Left lung (tissue), 10 donors: ENCODE data around the gene SRPK2. TPM values are rescaled to one million over a fixed set of nuclear protein-coding genes. Genes with fewer than 3 reads are reported as not detected.
A peak's percentile ranks its signal among the peaks of the same experiment; 100 is the strongest.
"Not testable (repeated sequence)": the region's sequence is repeated elsewhere in the genome, so short reads cannot be mapped to it uniquely, and the experiment has no call there.

Experiments
- ATAC-seq: fragments of 200-7000 bp; cut with Tn5 transposase; one replicate; pipeline ENCODE4 v1.9.1; 2020; ENCODE audit warnings: moderate library complexity
- DNase-seq, 4 donors: peaks; one replicate each; pipeline ENCODE4 v3.0.0-alpha.2; 2013 to 2020
- H3K27ac ChIP-seq, 2 donors: fragments of 200-600 bp; sonication (generic) in 1 of 2; one replicate each; pipeline versions ENCODE4 v1.5.0 to v1.8.0; 2020 to 2021
- H3K27me3 ChIP-seq, 2 donors: fragments of 200-600 bp; sonication (generic) in 1 of 2; one replicate each; pipeline versions ENCODE4 v1.5.0 to v1.8.0; 2020 to 2021
- H3K36me3 ChIP-seq, 2 donors: fragments of 200-600 bp; sonication (generic) in 1 of 2; one replicate each; pipeline versions ENCODE4 v1.5.0 to v1.8.0; 2020 to 2021
- H3K4me1 ChIP-seq, 2 donors: fragments of 200-600 bp; one replicate each; pipeline ENCODE4 v1.8.0; 2021
- H3K4me3 ChIP-seq, 2 donors: fragments of 200-600 bp; sonication (generic) in 1 of 2; one replicate each; pipeline versions ENCODE4 v1.5.0 to v1.8.0; 2020 to 2021; ENCODE audit warnings: mild to moderate bottlenecking in 1 of 2
- H3K9me3 ChIP-seq, 2 donors: fragments of 200-600 bp; sonication (generic) in 1 of 2; one replicate each; pipeline versions ENCODE4 v1.5.0 to v1.8.0; 2020 to 2021
- intact Hi-C, 2 donors: fragments of 100-400 bp; cut with DNase I; formaldehyde crosslinking; loops; one replicate each; pipeline versions ENCODE4 v1.11.2 to v1.14.2; 2022
- polyA plus RNA-seq, 6 donors: library from polyadenylated mRNA; unstranded; fragments of 120-200 nt; gene quantifications; one replicate each; pipeline ENCODE4 v1.2.1, GENCODE V29; 2013; ENCODE audit not compliant: insufficient read length in 6 of 6
- total RNA-seq, 2 donors: library from RNA; stranded (reverse); fragmentation: NEBNext Ultra II Directional; extraction: Animal tissue kit (Norgen Biotek cat#: 25700); gene quantifications; one replicate each; pipeline ENCODE4 v1.2.1, GENCODE V29; 2021
- TF ChIP-seq, protein P1 (sequence below), 2 donors: fragments of 200-600 bp; sonication (generic) in 1 of 2; IDR thresholded peaks; one replicate each; pipeline versions ENCODE4 v1.5.0 to v1.8.0; 2021; ENCODE audit warnings: antibody characterized with exemption in 2 of 2
- donor health status: DM: no; HTN: yes; CAD: no.
- donor health status: DM: no; HTN: no; CAD: no.

SRPK2 gene
- total and polyA plus RNA-seq, 8 donors: 42.9 to 63.4 (median 52.1) TPM

DNA sequence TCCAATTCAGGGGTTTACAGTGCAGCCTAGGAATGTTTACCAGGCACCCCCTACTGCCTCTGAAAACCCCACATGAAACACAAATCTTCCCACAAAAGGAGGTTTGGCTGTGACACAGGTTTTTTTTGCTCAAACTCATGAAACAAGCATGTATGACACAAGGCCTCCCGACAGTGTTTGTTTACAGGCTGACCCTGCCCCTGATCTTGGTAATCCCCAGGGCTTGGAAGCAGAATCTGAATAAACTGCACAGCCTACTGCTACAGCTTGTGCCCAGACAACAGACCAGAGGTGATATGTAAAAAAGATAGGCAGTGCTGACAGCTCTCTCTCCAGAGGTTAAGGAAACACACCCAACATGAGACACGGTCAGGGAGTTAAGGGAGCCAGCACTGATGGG lies 190.5 kb downstream of the SRPK2 start:
- Histone ChIP-seq H3K4me3 (no peak overlapping the region), H3K4me1 (no peaks in the 10 kb centered on the region), H3K36me3 (peaks cover 0 to 25% of the 10 kb centered on the region in 2 donors), H3K27ac (no peak overlapping the region), H3K27me3 (no peaks in the 10 kb centered on the region), H3K9me3 (no peaks in the 10 kb centered on the region)
- DNase-seq: peak in 1 of 4 donors; percentile 37
- ATAC-seq: peak; percentile 44
- TF ChIP-seq, protein P1, sequence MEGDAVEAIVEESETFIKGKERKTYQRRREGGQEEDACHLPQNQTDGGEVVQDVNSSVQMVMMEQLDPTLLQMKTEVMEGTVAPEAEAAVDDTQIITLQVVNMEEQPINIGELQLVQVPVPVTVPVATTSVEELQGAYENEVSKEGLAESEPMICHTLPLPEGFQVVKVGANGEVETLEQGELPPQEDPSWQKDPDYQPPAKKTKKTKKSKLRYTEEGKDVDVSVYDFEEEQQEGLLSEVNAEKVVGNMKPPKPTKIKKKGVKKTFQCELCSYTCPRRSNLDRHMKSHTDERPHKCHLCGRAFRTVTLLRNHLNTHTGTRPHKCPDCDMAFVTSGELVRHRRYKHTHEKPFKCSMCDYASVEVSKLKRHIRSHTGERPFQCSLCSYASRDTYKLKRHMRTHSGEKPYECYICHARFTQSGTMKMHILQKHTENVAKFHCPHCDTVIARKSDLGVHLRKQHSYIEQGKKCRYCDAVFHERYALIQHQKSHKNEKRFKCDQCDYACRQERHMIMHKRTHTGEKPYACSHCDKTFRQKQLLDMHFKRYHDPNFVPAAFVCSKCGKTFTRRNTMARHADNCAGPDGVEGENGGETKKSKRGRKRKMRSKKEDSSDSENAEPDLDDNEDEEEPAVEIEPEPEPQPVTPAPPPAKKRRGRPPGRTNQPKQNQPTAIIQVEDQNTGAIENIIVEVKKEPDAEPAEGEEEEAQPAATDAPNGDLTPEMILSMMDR (IDR thresholded peaks at IDR 0.05): no peak
- intact Hi-C loops: no loop called here

- no peak overlapping the region for H3K27ac ChIP-seq
- TF ChIP-seq, protein P1 (IDR thresholded peaks at IDR 0.05): no peak
- intact Hi-C loops: no loop called here
- DNase-seq (no peak), ATAC-seq (no peak)
- H3K27me3 ChIP-seq: no peaks in the 10 kb centered on the region
- H3K4me1 ChIP-seq: peaks cover 0 to 1% of the 10 kb centered on the region in 2 donors
- H3K36me3 ChIP-seq: peaks cover 0 to 14% of the 10 kb centered on the region in 2 donors
- no peak overlapping the region for H3K4me3 ChIP-seq
- no peaks in the 10 kb centered on the region for H3K9me3 ChIP-seq
Observed at GRCh38 chr7:105196473-105196872, 192.2 kb downstream of the SRPK2 start.

DNA sequence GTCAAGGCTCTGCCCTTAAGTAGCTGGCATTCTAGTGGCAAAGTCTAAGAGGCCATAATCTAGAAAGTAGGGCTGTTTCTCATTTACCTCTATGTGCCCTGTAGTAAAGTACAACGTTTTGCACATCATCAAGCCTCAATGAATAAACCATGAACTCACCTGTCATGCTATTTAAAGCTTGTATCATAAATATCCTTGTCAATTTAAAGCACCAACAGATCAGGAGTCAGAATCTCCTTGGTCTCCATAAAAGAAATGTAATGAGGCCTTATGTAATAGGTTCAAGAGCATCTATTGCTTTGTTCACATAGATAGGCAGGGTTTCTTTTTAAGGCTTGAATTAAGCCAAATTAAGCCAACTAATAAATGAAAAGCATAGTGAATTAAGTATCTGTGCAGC lies 192.8 kb downstream of the SRPK2 start:
- H3K36me3 ChIP-seq: peaks cover 0 to 9% of the 10 kb centered on the region in 2 donors
- H3K27ac ChIP-seq: no peak overlapping the region
- no peak for ATAC-seq
- H3K4me3 ChIP-seq: no peak overlapping the region
- H3K4me1 ChIP-seq: peaks cover 0 to 7% of the 10 kb centered on the region in 2 donors
- intact Hi-C loops: no loop called here
- TF ChIP-seq, protein P1 (IDR thresholded peaks at IDR 0.05): no peak
- H3K9me3 ChIP-seq: no peaks in the 10 kb centered on the region
- no peak for DNase-seq
- no peaks in the 10 kb centered on the region for H3K27me3 ChIP-seq

DNA sequence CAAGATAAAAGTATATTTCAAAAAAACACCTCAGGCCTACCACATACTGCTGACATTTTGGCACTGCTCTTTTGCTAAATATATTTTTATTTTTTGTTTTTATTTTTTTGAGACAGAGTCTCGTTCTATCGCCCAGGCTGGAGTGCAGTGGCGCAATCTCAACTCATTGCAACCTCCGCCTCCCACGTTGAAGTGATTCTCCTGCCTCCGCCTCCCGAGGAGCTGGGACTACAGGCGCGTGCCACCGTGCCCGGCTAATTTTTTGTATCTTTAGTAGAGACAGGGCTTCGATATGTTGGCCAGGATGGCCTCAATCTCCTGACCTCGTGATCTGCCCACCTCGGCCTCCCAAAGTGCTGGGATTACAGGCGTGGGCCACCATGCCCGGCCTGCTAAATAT lies 193.8 kb downstream of the SRPK2 start:
- H3K4me3 ChIP-seq, H3K36me3 ChIP-seq, H3K4me1 ChIP-seq, H3K27me3 ChIP-seq, ATAC-seq, H3K27ac ChIP-seq, H3K9me3 ChIP-seq, intact Hi-C loops: not testable (repeated sequence)
- DNase-seq: peak in 1 of 4 donors; percentile 36

GRCh38 chr7:105191331-105191730 lies 197.4 kb downstream of the SRPK2 start:
- ATAC-seq: peak; percentile 52
- TF ChIP-seq, protein P1 (IDR thresholded peaks at IDR 0.05): no peak
- Histone ChIP-seq H3K4me1 (peaks cover 0 to 7% of the 10 kb centered on the region in 2 donors), H3K27ac (peak overlapping the region in 1 of 2 donors; percentile 10), H3K9me3 (no peaks in the 10 kb centered on the region), H3K27me3 (no peaks in the 10 kb centered on the region), H3K4me3 (no peak overlapping the region), H3K36me3 (no peaks in the 10 kb centered on the region)
- no peak for DNase-seq
- intact Hi-C loops: no loop called here

DNA sequence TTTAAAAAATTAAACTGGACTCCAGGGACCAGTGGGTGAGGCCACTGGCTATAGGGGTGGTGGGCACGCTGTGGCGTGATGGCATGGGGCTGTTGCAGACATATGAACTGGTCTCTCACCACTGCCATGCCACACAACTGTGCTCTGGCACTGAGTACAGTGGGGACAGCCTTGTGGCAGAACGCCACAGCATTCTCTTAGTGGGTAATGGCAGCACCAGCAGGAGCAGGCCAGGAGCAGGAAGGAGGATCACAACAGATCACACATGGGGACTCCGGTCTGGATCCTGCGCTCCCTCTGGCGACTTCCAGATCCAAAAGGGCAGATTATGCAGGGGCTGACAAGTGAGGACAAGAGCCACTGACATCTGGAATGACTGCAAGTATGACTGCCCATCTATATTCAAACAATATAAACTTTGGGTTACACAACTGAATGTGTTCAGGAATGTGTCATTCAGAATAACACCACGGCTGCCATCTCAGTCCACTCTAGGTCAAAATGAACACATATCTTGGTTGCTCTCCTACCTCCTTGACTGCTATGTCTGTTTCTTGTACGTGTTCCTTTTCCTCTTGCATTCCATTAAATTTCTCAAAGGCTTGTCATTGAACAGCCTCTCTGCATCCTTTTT lies 198.7 kb downstream of the SRPK2 start:
- Histone ChIP-seq H3K4me3 (no peak overlapping the region), H3K9me3 (no peaks in the 10 kb centered on the region), H3K27ac (no peak overlapping the region), H3K27me3 (no peaks in the 10 kb centered on the region), H3K36me3 (no peaks in the 10 kb centered on the region), H3K4me1 (peaks cover 0 to 7% of the 10 kb centered on the region in 2 donors)
- intact Hi-C loops: no loop called here
- TF ChIP-seq, protein P1 (IDR thresholded peaks at IDR 0.05): no peak
- DNase-seq (no peak), ATAC-seq (no peak)
